ENCODE data around the gene AMHR2. TPM values are rescaled to one million over a fixed set of nuclear protein-coding genes. Genes with fewer than 3 reads are reported as not detected.

AMHR2 gene
- polyA plus RNA-seq, 1 donor (not counting 4 experiments of a cell fraction or from before 2014, with no cell fraction given): 0.04 TPM

- Histone ChIP-seq H3K4me3 (ENCODE audit: control insufficient read depth in 2 of 3, extremely low read depth in 1 of 3, insufficient read depth in 2 of 3, low read depth in 1 of 3, low read length in 3 of 3) (no peak overlapping the region), H3K27ac (ENCODE audit: control insufficient read depth, insufficient read depth, low read length) (no peak overlapping the region), H3K4me2 (ENCODE audit: control insufficient read depth, extremely low read depth, insufficient read depth, low read depth, low read length) (no peak overlapping the region), H3K9me1 (ENCODE audit: control insufficient read depth, extremely low read depth, insufficient read depth, low read length) (no peaks in the 10 kb centered on the region), H3K36me3 (ENCODE audit: control insufficient read depth in 2 of 2, extremely low read depth in 1 of 2, insufficient read depth in 2 of 2, low read length in 2 of 2) (peaks cover 58 to 78% of the 10 kb centered on the region in 2 experiments), H3K79me2 (ENCODE audit: control insufficient read depth, insufficient read depth, low read length) (peaks cover 73% of the 10 kb centered on the region), H2AFZ (ENCODE audit: control insufficient read depth, low read length) (no peak overlapping the region), H3K9ac (ENCODE audit: control insufficient read depth, extremely low read depth, insufficient read depth, low read length) (no peak overlapping the region), H3K9me3 (ENCODE audit: control insufficient read depth, low read depth, low read length) (no peaks in the 10 kb centered on the region), H3K4me1 (ENCODE audit: control insufficient read depth, extremely low read depth, insufficient read depth, low read length) (no peaks in the 10 kb centered on the region), H4K20me1 (ENCODE audit: control insufficient read depth, extremely low read depth, insufficient read depth, low read length) (peaks cover 24% of the 10 kb centered on the region), H3K27me3 (ENCODE audit: control insufficient read depth, extremely low read depth, insufficient read depth, low read length) (no peaks in the 10 kb centered on the region)
- no peak for FAIRE-seq
- DNase-seq (ENCODE audit: low read depth, low spot score): no peak
- dilution Hi-C loops (cut with MboI; ENCODE audit: extremely low pct_ligation_motif_present, low sequenced_read_pairs): no loop called here
- TF ChIP-seq CTCF (optimal IDR thresholded peaks at IDR 0.05 in 1 of 3, IDR thresholded peaks at IDR 0.05 in 1 of 3, conservative IDR thresholded peaks at IDR 0.05 in 1 of 3; ENCODE audit: extremely low read depth in 1 of 3, insufficient read depth in 2 of 3, low read length in 3 of 3) (no peak), EZH2 (IDR thresholded peaks at IDR 0.05; ENCODE audit: low read length) (no peak)
Measured at GRCh38 chr12:53468282-53468681, 44.6 kb downstream of the AMHR2 start.

DNA sequence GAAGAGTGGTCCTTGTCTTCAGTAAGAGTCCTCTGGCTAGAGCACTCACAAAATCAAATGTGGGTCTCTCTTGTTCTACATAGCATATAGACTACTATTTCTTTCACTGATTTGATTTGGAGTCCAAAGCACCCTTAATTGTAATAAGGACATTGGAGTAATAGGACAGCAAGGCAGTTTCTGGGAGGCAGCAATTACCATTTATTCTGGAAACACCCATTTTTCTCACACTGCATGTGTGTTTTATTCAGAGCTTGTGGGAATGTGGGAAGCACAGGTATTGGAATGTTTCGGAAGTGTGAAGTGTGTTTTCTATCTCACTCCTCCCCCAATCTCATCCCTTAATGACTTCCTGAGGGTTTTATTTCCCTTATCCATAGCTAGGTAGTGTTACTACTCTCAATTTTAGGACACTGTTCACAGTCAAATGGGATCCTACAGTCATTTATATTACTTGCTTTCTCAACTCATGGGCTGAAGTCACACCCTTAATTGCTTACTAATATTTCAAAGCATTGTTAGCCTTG, 48.5 kb downstream of the AMHR2 start:
- H3K79me2 ChIP-seq (ENCODE audit: control insufficient read depth, insufficient read depth, low read length): peaks cover 63% of the 10 kb centered on the region
- H3K27me3 ChIP-seq (ENCODE audit: control insufficient read depth, extremely low read depth, insufficient read depth, low read length): no peaks in the 10 kb centered on the region
- no peak overlapping the region for H3K9ac ChIP-seq (ENCODE audit: control insufficient read depth, extremely low read depth, insufficient read depth, low read length)
- H3K27ac ChIP-seq (ENCODE audit: control insufficient read depth, insufficient read depth, low read length): no peak overlapping the region
- DNase-seq (ENCODE audit: low read depth, low spot score) (no peak), FAIRE-seq (no peak)
- peaks cover 22% of the 10 kb centered on the region for H4K20me1 ChIP-seq (ENCODE audit: control insufficient read depth, extremely low read depth, insufficient read depth, low read length)
- H3K9me1 ChIP-seq (ENCODE audit: control insufficient read depth, extremely low read depth, insufficient read depth, low read length): no peaks in the 10 kb centered on the region
- no peak overlapping the region for H3K4me3 ChIP-seq (ENCODE audit: control insufficient read depth in 2 of 3, extremely low read depth in 1 of 3, insufficient read depth in 2 of 3, low read depth in 1 of 3, low read length in 3 of 3)
- dilution Hi-C loops (cut with MboI; ENCODE audit: extremely low pct_ligation_motif_present, low sequenced_read_pairs): no loop called here
- H3K9me3 ChIP-seq (ENCODE audit: control insufficient read depth, low read depth, low read length): no peaks in the 10 kb centered on the region
- TF ChIP-seq CTCF (optimal IDR thresholded peaks at IDR 0.05 in 1 of 3, IDR thresholded peaks at IDR 0.05 in 1 of 3, conservative IDR thresholded peaks at IDR 0.05 in 1 of 3; ENCODE audit: extremely low read depth in 1 of 3, insufficient read depth in 2 of 3, low read length in 3 of 3) (no peak), EZH2 (IDR thresholded peaks at IDR 0.05; ENCODE audit: low read length) (no peak)
- peaks cover 60 to 79% of the 10 kb centered on the region in 2 experiments for H3K36me3 ChIP-seq (ENCODE audit: control insufficient read depth in 2 of 2, extremely low read depth in 1 of 2, insufficient read depth in 2 of 2, low read length in 2 of 2)
- H2AFZ ChIP-seq (ENCODE audit: control insufficient read depth, low read length): no peak overlapping the region
- H3K4me1 ChIP-seq (ENCODE audit: control insufficient read depth, extremely low read depth, insufficient read depth, low read length): no peaks in the 10 kb centered on the region
- no peak overlapping the region for H3K4me2 ChIP-seq (ENCODE audit: control insufficient read depth, extremely low read depth, insufficient read depth, low read depth, low read length)

Data from keratinocyte (primary cell).